Stimulated activated naive CD8-positive, alpha-beta T cell treated with anti-CD3 and anti-CD28 coated beads, Interleukin-15, Interleukin-2, amounts not matched to agents 100 ng/mL and 50 ng/mL, for 24 hours (primary cell): ENCODE measurements around the gene PHTF2.

Source experiments
- H3K27ac Mint-ChIP-seq: one replicate; pipeline ENCODE4 v1.8.0; 2021; ENCODE audit warnings: mild to moderate bottlenecking, mixed read lengths
- H3K27me3 Mint-ChIP-seq: one replicate; pipeline ENCODE4 v1.8.0; 2021; ENCODE audit warnings: mixed read lengths
- H3K36me3 Mint-ChIP-seq: one replicate; pipeline ENCODE4 v1.8.0; 2021; ENCODE audit warnings: low read depth, mixed read lengths
- H3K4me1 Mint-ChIP-seq: one replicate; pipeline ENCODE4 v1.8.0; 2021; ENCODE audit warnings: low read depth, mixed read lengths
- H3K4me3 Mint-ChIP-seq: one replicate; pipeline ENCODE4 v1.8.0; 2021; ENCODE audit warnings: mild to moderate bottlenecking, mixed read lengths
- H3K9me3 Mint-ChIP-seq: one replicate; pipeline ENCODE4 v1.8.0; 2021; ENCODE audit warnings: mixed read lengths

PHTF2 gene

DNA sequence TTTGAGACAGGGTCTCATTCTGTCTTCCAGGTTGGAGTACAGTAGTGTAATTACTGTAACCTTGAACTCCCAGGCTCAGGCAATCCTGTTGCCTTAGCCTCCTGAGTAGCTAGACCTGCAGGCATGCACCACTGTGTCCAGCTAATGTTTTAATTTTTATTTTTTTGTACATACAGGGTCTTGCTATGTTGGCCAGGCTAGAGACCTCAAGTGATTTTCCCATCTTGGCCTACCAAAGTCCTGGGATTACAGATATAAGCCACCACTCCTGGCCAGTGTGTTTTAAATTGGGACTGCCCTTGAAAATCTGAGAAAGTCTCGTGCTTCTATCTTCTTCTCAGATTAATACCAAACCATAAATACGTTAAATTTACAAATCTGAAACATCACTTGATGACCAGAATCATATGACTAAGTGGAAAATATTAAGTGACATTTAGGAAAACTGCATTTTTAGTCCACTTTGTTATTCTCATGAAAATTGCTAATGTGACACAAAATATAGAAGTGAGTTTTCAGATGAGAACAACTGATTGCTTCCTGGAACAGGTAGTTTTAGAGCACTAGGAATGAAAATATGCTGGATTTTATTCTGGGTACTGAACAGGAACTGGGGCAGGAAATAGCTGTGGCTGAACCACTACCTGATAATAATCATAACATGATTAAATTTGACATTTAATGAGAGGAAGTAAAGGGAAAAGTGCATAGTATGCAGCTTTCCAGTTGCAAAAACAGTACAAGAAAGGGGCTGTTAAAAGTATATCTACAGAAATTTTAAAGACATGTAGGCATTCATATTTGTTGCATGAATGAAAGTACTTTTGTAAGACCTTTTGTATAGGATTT, 4.2 kb downstream of the PHTF2 start:
- Mint-ChIP-seq H3K27me3 (no peaks in the 10 kb centered on the region), H3K4me1 (peaks cover 67% of the 10 kb centered on the region), H3K4me3 (peak overlapping the region; percentile 61), H3K36me3 (peaks cover 36% of the 10 kb centered on the region), H3K9me3 (peaks cover 22% of the 10 kb centered on the region), H3K27ac (peak overlapping the region; percentile 78)

DNA sequence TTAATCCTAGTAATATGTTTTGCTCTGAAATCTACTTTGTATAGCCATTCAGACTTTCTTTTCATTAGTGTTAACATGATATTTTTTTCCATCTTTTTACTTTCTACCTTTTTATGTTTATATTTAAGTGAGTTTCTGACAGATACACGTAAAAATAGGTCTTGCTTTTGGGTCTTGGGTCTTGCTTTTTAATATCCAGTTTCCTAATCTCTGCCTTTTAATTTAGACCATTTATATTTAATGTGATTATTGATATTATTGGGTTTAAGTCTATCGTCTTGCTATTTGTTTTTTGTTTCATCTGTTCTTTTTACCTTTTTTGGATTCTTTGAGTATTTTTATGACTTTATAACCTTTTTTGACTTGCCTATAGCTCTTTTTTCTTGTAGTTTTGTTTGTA, 7.9 kb downstream of the PHTF2 start:
- no peak overlapping the region for H3K4me3 Mint-ChIP-seq
- H3K4me1 Mint-ChIP-seq: peaks cover 54% of the 10 kb centered on the region
- H3K36me3 Mint-ChIP-seq: peaks cover 40% of the 10 kb centered on the region
- peaks cover 30% of the 10 kb centered on the region for H3K9me3 Mint-ChIP-seq
- H3K27me3 Mint-ChIP-seq: no peaks in the 10 kb centered on the region
- H3K27ac Mint-ChIP-seq: no peak overlapping the region

DNA sequence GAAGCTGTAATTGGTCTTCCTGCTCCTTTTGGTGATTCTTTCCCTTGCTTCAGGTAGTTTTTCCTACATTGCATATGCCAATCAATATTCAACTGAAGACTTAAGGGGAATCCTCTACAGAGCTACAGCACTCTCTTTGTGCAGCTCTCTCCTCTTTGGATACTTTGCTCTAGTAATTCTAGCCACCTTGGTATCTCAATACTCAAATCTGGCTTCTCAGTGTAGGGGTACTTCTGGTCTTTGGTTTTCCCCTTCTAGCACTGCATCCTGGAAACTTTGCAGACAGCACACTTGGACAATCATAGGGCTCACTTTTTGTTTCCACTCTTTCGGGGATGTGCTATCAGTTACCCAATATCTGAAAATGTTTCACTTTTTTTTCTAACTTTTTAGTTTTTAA, 9.9 kb downstream of the PHTF2 start:
- Mint-ChIP-seq H3K27ac (no peak overlapping the region), H3K36me3 (peaks cover 43% of the 10 kb centered on the region), H3K4me3 (no peak overlapping the region), H3K9me3 (peaks cover 30% of the 10 kb centered on the region), H3K27me3 (no peaks in the 10 kb centered on the region), H3K4me1 (peaks cover 52% of the 10 kb centered on the region)

DNA sequence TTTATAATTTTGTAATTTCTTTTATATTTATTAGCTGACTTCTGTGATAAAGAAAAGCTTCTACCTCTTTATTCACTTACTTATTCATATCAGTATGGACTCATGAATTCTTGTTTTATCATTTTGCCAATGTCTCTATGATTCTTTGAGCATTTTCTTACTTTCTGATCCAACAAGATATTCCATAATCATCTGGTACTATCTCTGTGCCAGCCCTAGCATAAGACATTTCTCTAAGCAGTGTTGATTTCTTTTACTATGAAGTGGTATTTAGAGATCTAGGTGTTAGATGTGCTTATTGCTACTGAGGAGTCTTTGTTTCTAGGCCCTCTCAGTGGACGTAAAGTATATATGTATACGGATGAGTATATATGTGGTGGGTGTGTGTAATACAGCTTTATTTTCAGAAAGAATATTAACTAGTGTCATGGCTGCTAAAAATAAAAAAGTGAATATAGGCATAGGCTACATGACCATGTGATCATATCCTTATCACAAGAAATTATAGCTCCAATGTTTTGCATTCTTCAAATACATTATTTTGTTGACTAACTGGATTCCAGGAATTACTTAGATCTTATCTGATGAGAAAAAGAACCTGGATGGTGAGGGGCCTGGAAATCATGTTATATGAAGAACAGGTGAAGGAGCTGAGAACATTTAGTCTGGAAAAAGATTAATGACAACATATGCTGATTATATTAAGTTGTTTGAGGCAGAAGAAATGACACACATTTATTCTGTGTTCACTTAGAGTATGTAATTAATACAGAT, 13.1 kb downstream of the PHTF2 start:
- Mint-ChIP-seq H3K9me3 (peaks cover 22% of the 10 kb centered on the region), H3K4me3 (no peak overlapping the region), H3K27ac (no peak overlapping the region), H3K36me3 (peaks cover 41% of the 10 kb centered on the region), H3K4me1 (peaks cover 44% of the 10 kb centered on the region), H3K27me3 (no peaks in the 10 kb centered on the region)

DNA sequence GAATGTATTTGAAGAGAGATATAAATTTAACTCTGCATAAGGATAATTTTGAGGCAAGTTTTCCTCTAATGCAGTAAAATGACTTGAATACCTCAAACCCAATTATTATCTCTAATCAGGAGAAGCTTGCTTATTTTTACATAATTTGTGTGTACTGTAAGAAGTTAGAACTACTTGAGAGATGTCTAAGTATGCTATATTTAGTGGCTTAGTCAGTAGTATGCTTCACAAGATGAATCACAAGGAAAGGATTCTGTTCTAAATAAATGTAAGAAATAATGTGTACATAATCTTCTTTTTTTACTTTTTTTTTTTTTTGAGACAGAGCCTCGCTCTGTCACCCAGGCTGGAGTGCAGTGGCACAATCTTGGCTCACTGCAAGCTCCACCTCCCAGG, 13.7 kb downstream of the PHTF2 start:
- H3K4me3 Mint-ChIP-seq: no peak overlapping the region
- peaks cover 43% of the 10 kb centered on the region for H3K4me1 Mint-ChIP-seq
- H3K27ac Mint-ChIP-seq: no peak overlapping the region
- H3K36me3 Mint-ChIP-seq: peaks cover 43% of the 10 kb centered on the region
- H3K9me3 Mint-ChIP-seq: peaks cover 20% of the 10 kb centered on the region
- no peaks in the 10 kb centered on the region for H3K27me3 Mint-ChIP-seq

DNA sequence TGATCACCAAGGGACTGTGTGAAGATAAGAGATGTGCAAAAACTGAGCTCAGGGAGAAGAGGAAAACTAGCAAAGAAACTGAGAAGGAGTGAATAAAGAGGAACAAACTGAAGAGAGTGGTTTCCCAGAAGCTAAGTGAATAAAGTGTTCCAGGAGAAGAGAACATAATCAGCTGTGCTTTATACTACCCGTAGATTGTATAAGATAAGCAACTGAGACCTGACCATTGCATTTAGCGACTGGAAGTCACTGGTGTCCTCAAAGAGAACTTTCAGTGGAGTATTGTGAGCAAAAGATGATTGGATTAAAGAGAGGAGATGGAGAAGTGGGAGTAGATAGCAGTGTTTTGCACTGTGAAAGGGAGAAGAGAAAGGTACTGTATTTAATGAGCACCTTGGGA, 14.6 kb downstream of the PHTF2 start:
- no peaks in the 10 kb centered on the region for H3K27me3 Mint-ChIP-seq
- H3K36me3 Mint-ChIP-seq: peaks cover 42% of the 10 kb centered on the region
- peaks cover 38% of the 10 kb centered on the region for H3K4me1 Mint-ChIP-seq
- H3K27ac Mint-ChIP-seq: no peak overlapping the region
- H3K4me3 Mint-ChIP-seq: no peak overlapping the region
- peaks cover 14% of the 10 kb centered on the region for H3K9me3 Mint-ChIP-seq

DNA sequence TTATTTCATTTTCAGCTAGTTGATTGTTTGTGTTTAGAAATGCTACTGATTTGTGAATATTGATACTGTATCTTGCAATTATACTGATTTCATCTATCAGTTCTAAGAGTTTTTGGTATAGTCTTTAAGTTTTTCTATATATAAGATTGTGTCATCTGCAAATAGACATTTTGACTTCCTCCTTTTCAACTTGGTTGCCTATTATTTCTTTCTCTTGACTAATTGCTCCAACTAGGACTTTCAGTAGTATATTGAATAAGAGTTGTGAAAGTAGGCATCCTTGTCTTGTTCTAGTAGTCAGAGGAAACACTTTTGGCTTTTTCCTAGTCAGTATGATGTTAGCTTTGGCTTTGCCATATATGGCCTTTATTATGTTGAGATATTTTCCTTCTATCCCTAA, 20.4 kb downstream of the PHTF2 start:
- H3K4me3 Mint-ChIP-seq: no peak overlapping the region
- H3K36me3 Mint-ChIP-seq: peaks cover 73% of the 10 kb centered on the region
- H3K27ac Mint-ChIP-seq: no peak overlapping the region
- H3K4me1 Mint-ChIP-seq: peaks cover 23% of the 10 kb centered on the region
- H3K27me3 Mint-ChIP-seq: no peaks in the 10 kb centered on the region
- peaks cover 29% of the 10 kb centered on the region for H3K9me3 Mint-ChIP-seq

DNA sequence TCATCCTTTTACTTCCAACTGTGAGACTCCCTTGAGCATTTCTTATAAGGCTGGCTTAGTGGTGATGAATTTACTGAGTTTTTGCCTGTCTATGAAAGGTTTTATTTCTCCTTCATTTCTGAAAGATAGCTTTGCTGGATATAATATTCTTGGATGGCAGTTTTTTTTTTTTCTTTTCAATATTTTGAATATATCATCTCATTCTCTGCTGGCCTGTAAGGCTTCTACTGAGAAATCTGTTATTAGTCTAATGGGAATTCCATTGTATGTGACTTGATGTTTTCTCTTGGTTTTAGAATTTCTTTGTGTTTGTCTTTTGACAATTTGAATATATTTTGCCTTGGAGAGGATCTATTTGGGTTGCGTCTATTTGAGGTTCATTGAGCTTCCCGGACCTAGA, 22.4 kb downstream of the PHTF2 start:
- no peak overlapping the region for H3K4me3 Mint-ChIP-seq
- peaks cover 36% of the 10 kb centered on the region for H3K9me3 Mint-ChIP-seq
- H3K36me3 Mint-ChIP-seq: peaks cover 76% of the 10 kb centered on the region
- H3K4me1 Mint-ChIP-seq: peaks cover 22% of the 10 kb centered on the region
- no peaks in the 10 kb centered on the region for H3K27me3 Mint-ChIP-seq
- H3K27ac Mint-ChIP-seq: no peak overlapping the region

DNA sequence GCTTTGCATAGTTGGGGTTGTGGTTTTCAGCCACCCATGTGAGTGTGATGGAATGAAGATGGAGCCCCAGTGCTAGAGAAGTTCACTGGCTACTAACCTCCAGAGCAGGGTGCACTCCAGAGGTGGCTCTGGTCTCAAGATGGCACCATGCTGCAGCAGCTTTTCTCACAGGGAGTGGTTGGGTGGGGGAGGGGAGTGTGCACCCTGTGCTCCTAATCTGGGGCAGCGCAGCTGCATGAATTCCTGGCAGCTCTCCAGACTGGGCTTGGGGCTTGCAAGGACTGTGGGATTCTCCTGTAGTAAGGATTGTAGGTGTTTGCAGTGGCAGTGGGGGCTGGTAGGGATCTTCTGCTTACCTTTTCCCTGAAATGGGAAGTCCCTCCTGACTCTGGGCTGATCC, 23.7 kb downstream of the PHTF2 start:
- Mint-ChIP-seq H3K4me1 (peaks cover 30% of the 10 kb centered on the region), H3K9me3 (peaks cover 29% of the 10 kb centered on the region), H3K4me3 (no peak overlapping the region), H3K36me3 (peaks cover 66% of the 10 kb centered on the region), H3K27me3 (no peaks in the 10 kb centered on the region), H3K27ac (no peak overlapping the region)

DNA sequence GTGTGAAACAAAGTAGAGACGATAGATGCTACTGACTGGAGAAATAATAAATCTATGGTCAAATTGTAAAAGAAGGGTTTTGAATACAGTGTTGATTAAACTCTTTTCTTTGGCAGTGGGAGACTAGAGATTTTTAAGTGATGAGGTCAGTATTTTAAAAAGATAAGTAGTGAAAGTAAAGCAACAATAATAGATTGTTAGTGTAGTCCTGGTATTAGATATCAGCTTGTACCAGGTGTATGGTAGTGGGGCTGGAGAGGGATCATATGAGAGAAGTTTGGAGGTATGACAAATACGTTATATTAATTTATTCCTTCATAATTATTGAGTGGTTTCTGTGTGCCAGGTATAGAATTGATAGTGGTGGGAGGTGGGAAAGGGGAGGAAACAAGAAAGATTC, 25.2 kb downstream of the PHTF2 start:
- peak overlapping the region; percentile 11 for H3K4me3 Mint-ChIP-seq
- H3K4me1 Mint-ChIP-seq: peaks cover 36% of the 10 kb centered on the region

DNA sequence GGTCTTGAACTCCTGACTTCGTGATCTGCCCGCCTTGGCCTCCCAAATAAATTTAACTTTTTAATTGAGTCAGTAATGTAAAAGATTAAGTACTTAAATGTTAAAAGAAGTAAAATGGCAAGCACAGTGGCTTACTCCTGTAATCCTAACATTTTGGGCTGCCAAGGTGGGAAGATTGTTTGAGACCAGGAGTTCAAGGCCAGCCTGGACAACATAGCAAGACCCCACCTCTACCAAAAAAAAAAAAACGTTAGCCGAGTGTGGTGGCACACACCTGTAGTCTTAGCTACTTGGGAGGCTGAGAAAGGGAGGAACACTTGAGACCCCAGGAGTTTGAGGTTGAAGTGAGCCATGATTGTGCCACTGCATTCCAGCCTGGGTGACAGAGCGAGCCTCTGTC, 26.1 kb downstream of the PHTF2 start:
- Mint-ChIP-seq H3K9me3 (peaks cover 16% of the 10 kb centered on the region), H3K4me1 (peaks cover 33% of the 10 kb centered on the region), H3K4me3 (no peak overlapping the region), H3K36me3 (peaks cover 45% of the 10 kb centered on the region), H3K27me3 (no peaks in the 10 kb centered on the region), H3K27ac (no peak overlapping the region)

More for the DNA sequence above, 25.2 kb downstream of the PHTF2 start:
- H3K27ac Mint-ChIP-seq: peak overlapping the region; percentile 38
- peaks cover 21% of the 10 kb centered on the region for H3K9me3 Mint-ChIP-seq
- H3K27me3 Mint-ChIP-seq: no peaks in the 10 kb centered on the region
- peaks cover 52% of the 10 kb centered on the region for H3K36me3 Mint-ChIP-seq

DNA sequence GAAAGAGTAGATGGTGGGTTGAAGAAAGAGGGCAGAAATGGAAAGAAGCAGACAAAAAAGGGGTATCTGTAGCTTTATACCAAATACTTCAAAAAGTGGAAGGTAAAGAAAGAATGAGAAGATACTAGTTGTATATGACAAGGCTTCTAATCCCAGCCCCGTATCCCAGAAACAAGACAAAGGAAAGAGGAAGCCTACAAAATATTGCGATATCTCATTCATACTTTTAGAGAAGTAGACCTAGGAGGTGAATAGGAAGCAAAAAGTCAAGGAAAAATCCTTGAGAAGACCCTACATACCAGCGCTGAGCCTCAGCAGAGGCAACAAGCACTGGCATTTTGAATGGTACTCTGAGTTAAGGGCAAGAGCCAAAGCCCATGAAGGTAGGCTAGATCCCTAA, 26.6 kb downstream of the PHTF2 start:
- H3K36me3 Mint-ChIP-seq: peaks cover 41% of the 10 kb centered on the region
- peaks cover 14% of the 10 kb centered on the region for H3K9me3 Mint-ChIP-seq
- no peak overlapping the region for H3K4me3 Mint-ChIP-seq
- H3K4me1 Mint-ChIP-seq: peaks cover 36% of the 10 kb centered on the region
- no peaks in the 10 kb centered on the region for H3K27me3 Mint-ChIP-seq
- H3K27ac Mint-ChIP-seq: no peak overlapping the region

DNA sequence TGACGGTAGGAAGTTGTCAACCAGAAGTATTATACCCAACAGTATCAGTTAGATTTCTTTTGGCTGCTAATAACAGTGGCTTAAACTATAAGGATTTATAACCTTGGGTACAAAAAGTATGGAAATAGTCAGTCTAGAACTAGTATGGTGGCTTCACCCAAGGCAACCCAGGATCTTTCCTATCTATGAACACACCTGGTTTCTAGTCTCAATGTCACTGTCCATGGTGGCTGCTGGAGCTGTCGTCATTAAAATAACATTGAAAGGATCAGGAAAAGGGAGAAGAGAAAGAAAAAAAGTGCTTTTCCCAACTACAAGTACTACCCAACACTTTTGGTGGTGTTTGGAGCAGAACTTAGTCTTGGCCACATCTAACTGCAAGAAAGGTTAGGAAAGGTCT, 27.7 kb downstream of the PHTF2 start:
- Mint-ChIP-seq H3K36me3 (peaks cover 29% of the 10 kb centered on the region), H3K4me3 (no peak overlapping the region), H3K27me3 (no peaks in the 10 kb centered on the region), H3K27ac (no peak overlapping the region), H3K4me1 (peaks cover 47% of the 10 kb centered on the region), H3K9me3 (peaks cover 7% of the 10 kb centered on the region)

DNA sequence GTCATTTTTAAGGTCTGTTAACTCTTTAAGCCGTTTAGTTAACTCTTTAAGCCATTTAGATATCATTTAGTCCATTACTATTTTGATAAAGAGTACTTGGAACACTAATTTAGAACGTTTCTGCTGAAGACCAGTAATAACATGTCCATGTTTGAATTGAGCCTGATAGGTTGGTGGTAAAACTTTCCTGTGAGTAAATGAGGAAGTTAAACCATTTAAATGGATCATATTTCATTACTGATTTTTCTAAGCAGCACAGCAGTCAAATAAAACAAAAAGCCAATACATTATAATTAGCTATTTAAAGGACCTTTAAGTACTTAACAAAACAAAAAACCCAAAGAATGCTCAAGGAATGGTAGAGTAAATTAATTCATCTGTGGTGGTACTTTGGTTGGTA, 29.4 kb downstream of the PHTF2 start:
- Mint-ChIP-seq H3K9me3 (peaks cover 7% of the 10 kb centered on the region), H3K27ac (no peak overlapping the region), H3K27me3 (no peaks in the 10 kb centered on the region), H3K4me1 (peaks cover 58% of the 10 kb centered on the region), H3K4me3 (no peak overlapping the region), H3K36me3 (peaks cover 22% of the 10 kb centered on the region)

DNA sequence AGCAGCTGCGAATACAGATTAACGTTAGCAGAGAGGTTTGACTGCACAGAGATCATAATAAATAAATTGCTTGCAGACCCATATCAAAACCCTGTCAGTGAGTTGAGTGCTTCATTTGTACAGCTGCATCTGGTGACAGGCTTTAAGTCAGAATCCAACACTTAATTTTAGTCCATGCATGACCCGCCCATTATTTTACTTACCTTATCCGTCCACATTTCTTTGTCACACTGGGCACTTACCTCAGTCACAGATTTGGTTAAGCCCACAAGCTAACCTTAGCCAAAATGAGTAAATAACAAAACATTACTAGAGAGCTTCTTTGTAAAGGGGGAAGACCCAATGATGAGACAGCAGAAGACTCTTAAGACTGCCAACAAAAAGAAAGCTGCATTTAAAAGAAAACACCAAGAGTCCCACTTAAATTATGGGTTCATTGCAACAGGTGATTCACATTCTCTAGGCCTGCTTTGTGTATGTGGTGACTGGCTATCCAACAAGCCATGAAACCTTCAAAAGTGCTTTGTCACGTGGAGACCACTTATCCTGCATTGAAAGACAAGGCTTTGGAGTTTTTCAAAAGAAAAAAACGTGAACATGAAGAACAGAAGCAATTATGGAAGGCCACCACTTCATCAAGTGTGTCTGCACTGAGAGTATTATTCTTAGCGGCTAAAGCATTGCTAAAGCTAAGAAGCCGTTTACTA, 32.2 kb downstream of the PHTF2 start:
- Mint-ChIP-seq H3K4me3 (no peak overlapping the region), H3K27ac (no peak overlapping the region), H3K4me1 (peaks cover 66% of the 10 kb centered on the region), H3K27me3 (no peaks in the 10 kb centered on the region), H3K9me3 (peaks cover 2% of the 10 kb centered on the region), H3K36me3 (peaks cover 4% of the 10 kb centered on the region)
